PC-3 (cell line): Measurements from ENCODE around the gene NKAIN2. TPM values are rescaled to one million over a fixed set of nuclear protein-coding genes. Genes with fewer than 3 reads are reported as not detected.

Experiments
- ATAC-seq: fragments of 200-7000 bp; cut with Tn5 transposase; 2 replicates; pipeline ENCODE4 v1.9.1; 2020; ENCODE audit warnings: mild to moderate bottlenecking, moderate library complexity
- BruUV-seq: library from RNA; stranded (reverse); fragments of 400-500 nt; replicated peaks from 2 replicates; lab custom pipeline; 2021; lab: Mats Ljungman, UMichigan
- CTCF ChIA-PET: fragments of 300-600 bp; sonication (Branson Sonifier 250); formaldehyde crosslinking; loops from one replicate; lab custom pipeline; 2022; ENCODE audit warnings: antibody characterized with exemption; lab: Charles Lee
- POLR2A ChIA-PET: fragments of 300-600 bp; sonication (Branson Sonifier 250); formaldehyde crosslinking; loops from one replicate; lab custom pipeline; 2022; ENCODE audit warnings: antibody characterized with exemption; ENCODE audit not compliant: unreplicated experiment; lab: Charles Lee
- DNase-seq: peaks from one replicate; pipeline ENCODE4 v3.0.0-alpha.2; 2015
- H2AFZ ChIP-seq: fragments of 300-600 bp; sonication (generic); 2 replicates; pipeline ENCODE4 v1.6.0; 2016; ENCODE audit warnings: antibody characterized with exemption, low read length
- H3F3A ChIP-seq: fragments of 300-600 bp; sonication (generic); one replicate; pipeline ENCODE4 v1.6.0; 2017; ENCODE audit warnings: antibody characterized with exemption, low read length, control low read depth, mild to moderate bottlenecking; ENCODE audit not compliant: unreplicated experiment
- H3K27ac ChIP-seq: fragments of 300-600 bp; sonication (generic); 2 replicates; pipeline ENCODE4 v1.5.1; 2016; ENCODE audit warnings: mild to moderate bottlenecking, low read length
- H3K27me3 ChIP-seq: fragments of 300-600 bp; sonication (generic); 2 replicates; pipeline ENCODE4 v1.6.1; 2016; ENCODE audit warnings: low read length, mixed read lengths
- H3K36me3 ChIP-seq: fragments of 300-600 bp; sonication (generic); 2 replicates; pipeline ENCODE4 v1.6.1; 2016; ENCODE audit warnings: low read depth, mixed run types, low read length, mixed read lengths
- H3K4me1 ChIP-seq: fragments of 300-600 bp; sonication (generic); 2 replicates; pipeline ENCODE4 v1.5.1; 2016; ENCODE audit warnings: low read length; ENCODE audit not compliant: insufficient read depth
- H3K4me2 ChIP-seq: fragments of 300-600 bp; sonication (generic); 2 replicates; pipeline ENCODE4 v1.6.0; 2016; ENCODE audit warnings: low read length
- H3K4me3 ChIP-seq: fragments of 300-600 bp; sonication (generic); 2 replicates; pipeline ENCODE4 v1.5.1; 2016; ENCODE audit warnings: mild to moderate bottlenecking, low read length, mixed read lengths
- H3K79me2 ChIP-seq: fragments of 300-600 bp; sonication (generic); 2 replicates; pipeline ENCODE4 v1.6.1; 2017; ENCODE audit warnings: low read length, mixed read lengths
- H3K9ac ChIP-seq: fragments of 300-600 bp; sonication (generic); 2 replicates; pipeline ENCODE4 v1.6.0; 2016; ENCODE audit warnings: mild to moderate bottlenecking, low read length
- H3K9me2 ChIP-seq: fragments of 300-600 bp; sonication (generic); replicated peaks from 2 replicates; pipeline ENCODE4 v1.6.1; 2016; ENCODE audit warnings: mixed run types, low read length, mixed read lengths
- H3K9me3 ChIP-seq: fragments of 300-600 bp; sonication (generic); 2 replicates; pipeline ENCODE4 v1.6.1; 2016; ENCODE audit warnings: low read length, mixed read lengths
- H4K20me1 ChIP-seq: fragments of 300-600 bp; sonication (generic); 2 replicates; pipeline ENCODE4 v1.6.1; 2016; ENCODE audit warnings: low read length, mixed read lengths
- CTCF ChIP-seq: fragments of 300-600 bp; sonication (generic); conservative IDR thresholded peaks from 2 replicates; pipeline ENCODE4 v1.5.1; 2017; ENCODE audit warnings: antibody characterized with exemption, low read depth, mild to moderate bottlenecking, low read length
- EZH2 ChIP-seq: fragments of 300-600 bp; sonication (generic); IDR thresholded peaks from one replicate; pipeline ENCODE4 v1.6.1; 2017; ENCODE audit warnings: antibody characterized with exemption, mild to moderate bottlenecking, low read length; ENCODE audit not compliant: unreplicated experiment
- EZH2phosphoT487 ChIP-seq: fragments of 300-600 bp; sonication (generic); IDR thresholded peaks from 2 replicates; pipeline ENCODE4 v1.6.1; 2018; ENCODE audit warnings: mild to moderate bottlenecking, antibody characterized with exemption, low read length, borderline replicate concordance
- intact Hi-C: fragments of 100-400 bp; cut with micrococcal nuclease; formaldehyde crosslinking; loops from 2 replicates; pipeline ENCODE4 v1.9.0; 2023
- total RNA-seq: library from RNA; depleted of rRNA; stranded (reverse); fragments of >200 nt; gene quantifications from 2 replicates; pipeline ENCODE4 v1.2.3, GENCODE V29; 2014

The NKAIN2 gene
- total RNA-seq, 1 experiment from 2014 or later = not detected

- Histone ChIP-seq H3K27ac (no peak overlapping the region), H3K9me3 (no peaks in the 10 kb centered on the region), H3K36me3 (no peaks in the 10 kb centered on the region), H3K4me2 (no peak overlapping the region), H3F3A (no peaks in the 10 kb centered on the region), H2AFZ (no peak overlapping the region), H3K9ac (no peak overlapping the region), H3K27me3 (no peaks in the 10 kb centered on the region), H3K4me3 (no peak overlapping the region), H3K9me2 (no peaks in the 10 kb centered on the region), H3K4me1 (no peaks in the 10 kb centered on the region), H4K20me1 (no peaks in the 10 kb centered on the region), H3K79me2 (no peaks in the 10 kb centered on the region)
- no TSS peak for BruUV-seq
- ChIA-PET POLR2A (no interaction called here), CTCF (no interaction called here)
- intact Hi-C loops = no loop called here
- TF ChIP-seq CTCF = no peak
- no peak for TF ChIP-seq EZH2
- no peak for TF ChIP-seq EZH2phosphoT487
- no peak for DNase-seq
- no peak for ATAC-seq
Measured at GRCh38 chr6:123888771-123889513, 85.3 kb downstream of the NKAIN2 start.

GRCh38 chr6:123895346-123895745, 91.7 kb downstream of the NKAIN2 start:
- Histone ChIP-seq H3K9ac (no peak overlapping the region), H4K20me1 (no peaks in the 10 kb centered on the region), H3K4me2 (no peak overlapping the region), H3F3A (no peaks in the 10 kb centered on the region), H3K27me3 (no peaks in the 10 kb centered on the region), H3K9me2 (no peaks in the 10 kb centered on the region), H3K79me2 (no peaks in the 10 kb centered on the region), H3K9me3 (no peaks in the 10 kb centered on the region), H3K4me3 (no peak overlapping the region), H3K36me3 (no peaks in the 10 kb centered on the region), H3K4me1 (no peaks in the 10 kb centered on the region), H3K27ac (no peak overlapping the region), H2AFZ (no peak overlapping the region)
- POLR2A ChIA-PET = no interaction called here
- CTCF ChIA-PET = no interaction called here
- DNase-seq = no peak
- intact Hi-C loops = no loop called here
- no peak for ATAC-seq
- TF ChIP-seq EZH2 (no peak), CTCF (no peak), EZH2phosphoT487 (no peak)
- BruUV-seq = no TSS peak

GRCh38 chr6:123895806-123896205, 92.1 kb downstream of the NKAIN2 start:
- Histone ChIP-seq H3K27me3 (no peaks in the 10 kb centered on the region), H3F3A (no peaks in the 10 kb centered on the region), H4K20me1 (no peaks in the 10 kb centered on the region), H3K4me3 (no peak overlapping the region), H3K9ac (no peak overlapping the region), H3K36me3 (no peaks in the 10 kb centered on the region), H3K27ac (no peak overlapping the region), H2AFZ (no peak overlapping the region), H3K9me2 (no peaks in the 10 kb centered on the region), H3K9me3 (no peaks in the 10 kb centered on the region), H3K4me2 (no peak overlapping the region), H3K79me2 (no peaks in the 10 kb centered on the region), H3K4me1 (no peaks in the 10 kb centered on the region)
- intact Hi-C loops = no loop called here
- ChIA-PET CTCF (no interaction called here), POLR2A (no interaction called here)
- TF ChIP-seq CTCF = no peak
- TF ChIP-seq EZH2phosphoT487 = no peak
- no peak for TF ChIP-seq EZH2
- BruUV-seq = no TSS peak
- ATAC-seq (no peak), DNase-seq (no peak)
